Globus pallidus (tissue), 1 donor: ENCODE results near the gene SLC12A5.
A peak's percentile ranks its signal among the peaks of the same experiment; 100 is the strongest.

Source experiments
- DNase-seq: peaks from one replicate; pipeline ENCODE4 v3.0.0-alpha.2; 2015; ENCODE audit warnings: low spot score

The SLC12A5 gene

GRCh38 chr20:46056027-46056833 is 27.2 kb downstream of the SLC12A5 start:
- DNase-seq: no peak

DNA sequence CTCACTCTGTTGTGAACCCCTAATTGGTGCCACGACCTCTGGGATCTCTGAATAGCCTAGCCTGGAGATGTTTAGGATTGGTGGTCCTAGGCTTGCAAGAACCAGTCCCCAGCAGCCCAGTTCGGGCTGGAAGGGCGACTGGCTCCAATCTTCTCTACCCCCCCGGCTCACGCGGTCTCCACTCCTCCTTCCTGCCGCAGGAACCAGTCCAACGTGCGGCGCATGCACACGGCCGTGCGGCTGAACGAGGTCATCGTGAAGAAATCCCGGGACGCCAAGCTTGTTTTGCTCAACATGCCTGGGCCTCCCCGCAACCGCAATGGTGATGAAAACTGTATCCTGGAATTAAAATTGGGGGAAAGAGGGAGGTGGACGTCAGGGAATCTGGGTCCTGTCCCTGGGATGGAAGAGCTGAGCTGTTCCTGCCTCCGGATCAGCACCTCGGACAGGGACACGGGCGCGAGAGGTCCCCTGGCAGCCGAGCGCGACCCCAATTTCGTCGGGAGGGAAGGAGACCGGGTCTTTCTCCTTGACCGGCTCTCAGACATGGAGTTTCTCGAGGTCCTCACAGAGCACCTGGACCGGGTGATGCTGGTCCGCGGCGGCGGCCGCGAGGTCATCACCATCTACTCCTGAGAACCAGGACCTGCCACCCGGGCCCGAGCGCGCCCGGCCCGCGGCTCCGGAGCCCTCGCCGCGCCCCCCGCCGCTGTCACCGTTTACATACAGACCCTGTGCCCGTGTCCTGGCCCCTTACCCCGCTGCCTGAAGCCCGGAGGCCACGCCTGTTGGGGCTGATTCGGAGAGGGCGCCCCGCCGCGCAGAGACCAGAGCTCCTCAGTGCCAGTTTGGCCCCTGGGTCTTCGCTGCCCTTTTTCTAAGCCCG is 28.2 kb downstream of the SLC12A5 start:
- no peak for DNase-seq

DNA sequence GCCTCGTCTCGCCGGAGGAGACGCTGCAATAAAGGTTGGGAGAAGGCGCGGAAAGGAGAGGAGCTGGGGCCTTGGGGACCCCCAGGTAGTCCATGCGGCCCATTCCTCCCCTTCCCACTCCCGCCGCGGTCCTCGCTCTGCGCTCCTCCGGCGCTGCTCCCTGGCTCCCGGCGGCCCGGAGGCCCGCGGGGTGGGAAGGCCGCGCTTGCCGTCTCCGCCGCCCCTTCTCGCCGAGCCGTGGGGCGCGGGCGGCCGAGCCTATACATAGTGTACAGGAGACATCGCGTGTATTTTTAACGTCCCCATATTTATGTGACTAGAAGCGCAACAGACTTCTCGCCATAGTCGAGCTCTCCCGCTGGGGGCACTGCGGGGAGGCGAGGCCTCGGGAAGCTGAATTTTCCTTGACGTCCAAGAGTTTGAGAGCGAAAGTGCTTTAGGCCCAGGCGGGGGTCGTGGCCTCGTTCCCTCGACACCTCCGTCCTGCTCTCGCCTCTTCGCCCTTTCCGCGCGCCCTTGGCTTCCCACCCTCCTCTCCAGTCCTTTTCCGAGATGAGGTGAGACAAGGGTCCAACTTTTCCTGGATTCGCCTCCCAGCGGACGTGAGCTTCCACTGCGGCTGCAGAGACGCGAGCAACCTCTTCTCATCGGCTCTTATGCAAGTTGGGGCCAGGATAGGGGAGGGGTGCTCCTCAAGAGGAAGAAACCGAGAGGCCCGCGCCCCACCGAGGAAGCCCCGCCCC is 29.0 kb downstream of the SLC12A5 start:
- peak; percentile 49 for DNase-seq

- DNase-seq: no peak
Observed at GRCh38 chr20:46058599-46059281, 29.7 kb downstream of the SLC12A5 start.

DNA sequence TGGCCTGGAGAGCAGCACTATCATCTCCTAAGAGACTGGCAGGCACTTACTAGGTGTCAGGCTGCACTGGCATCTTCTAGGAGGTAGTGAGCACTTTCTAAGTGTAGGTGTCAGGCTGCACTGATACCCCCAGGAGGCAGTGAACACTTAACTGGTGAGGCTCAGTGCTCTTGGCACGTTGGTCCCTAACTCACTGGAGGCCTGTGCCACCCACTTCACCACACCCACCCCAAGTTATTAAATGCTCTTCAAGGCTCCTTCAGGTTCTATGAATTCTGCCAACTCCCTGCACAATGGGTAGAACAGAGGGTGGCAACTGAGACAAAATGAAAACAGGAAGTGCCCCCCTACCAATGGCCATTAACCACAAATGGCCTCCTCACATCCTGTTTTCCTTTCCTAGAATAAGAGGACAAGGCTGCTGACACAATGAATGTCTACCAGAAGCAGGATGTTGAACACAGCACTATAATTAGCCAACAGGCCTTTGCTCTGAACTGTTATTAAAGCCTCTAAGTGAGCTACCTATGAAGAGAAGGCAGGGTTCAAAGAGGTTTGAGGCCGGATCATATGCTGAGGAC is 31.4 kb downstream of the SLC12A5 start:
- peak; percentile 58 for DNase-seq

- DNase-seq: no peak
Observed at GRCh38 chr20:46060975-46061374, 32.0 kb downstream of the SLC12A5 start.

GRCh38 chr20:46062151-46062550 is 33.1 kb downstream of the SLC12A5 start:
- DNase-seq: no peak

GRCh38 chr20:46062621-46063020 is 33.6 kb downstream of the SLC12A5 start:
- DNase-seq: no peak

- DNase-seq: no peak
Observed at GRCh38 chr20:46063151-46063550, 34.1 kb downstream of the SLC12A5 start.

- no peak for DNase-seq
Observed at GRCh38 chr20:46063652-46064054, 34.6 kb downstream of the SLC12A5 start.

GRCh38 chr20:46065006-46065405 is 36.0 kb downstream of the SLC12A5 start:
- DNase-seq: no peak

GRCh38 chr20:46065691-46066090 is 36.7 kb downstream of the SLC12A5 start:
- DNase-seq: no peak

DNA sequence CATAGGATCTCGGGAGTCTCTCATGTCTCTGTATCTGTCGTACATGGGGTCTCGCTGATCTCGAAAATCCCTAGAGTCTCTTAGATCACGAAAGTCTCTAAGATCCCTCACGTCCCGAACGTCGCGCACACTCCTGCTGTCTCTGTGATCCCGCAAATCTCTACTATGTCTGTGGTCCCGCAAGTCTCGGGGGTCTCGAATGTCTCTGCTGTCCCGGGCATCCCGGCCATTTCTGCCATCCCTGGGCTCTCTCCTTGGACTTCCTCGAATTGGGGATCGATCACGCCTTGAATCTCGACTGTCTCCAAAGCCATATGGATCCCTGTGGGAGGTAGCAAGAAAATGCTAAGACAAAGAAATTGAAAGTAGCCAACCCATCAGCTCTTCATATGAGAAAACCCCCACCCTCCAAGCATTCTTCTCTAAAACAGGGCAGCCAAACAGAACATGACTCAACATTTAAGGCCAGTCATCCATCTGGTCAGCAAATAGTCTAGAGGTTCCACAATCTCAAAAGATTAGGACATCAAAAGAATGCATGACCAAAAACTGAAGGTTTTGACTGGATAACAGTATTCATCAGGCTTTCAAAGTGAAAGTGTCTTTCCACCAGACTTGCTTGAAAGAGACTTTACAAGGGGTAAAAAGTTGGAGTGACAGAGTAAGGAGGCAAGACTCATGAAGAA is 41.3 kb downstream of the SLC12A5 start:
- no peak for DNase-seq

- no peak for DNase-seq
Observed at GRCh38 chr20:46071573-46071972, 42.6 kb downstream of the SLC12A5 start.

GRCh38 chr20:46073024-46073423 is 44.0 kb downstream of the SLC12A5 start:
- no peak for DNase-seq

GRCh38 chr20:46073443-46073842 is 44.4 kb downstream of the SLC12A5 start:
- no peak for DNase-seq

DNA sequence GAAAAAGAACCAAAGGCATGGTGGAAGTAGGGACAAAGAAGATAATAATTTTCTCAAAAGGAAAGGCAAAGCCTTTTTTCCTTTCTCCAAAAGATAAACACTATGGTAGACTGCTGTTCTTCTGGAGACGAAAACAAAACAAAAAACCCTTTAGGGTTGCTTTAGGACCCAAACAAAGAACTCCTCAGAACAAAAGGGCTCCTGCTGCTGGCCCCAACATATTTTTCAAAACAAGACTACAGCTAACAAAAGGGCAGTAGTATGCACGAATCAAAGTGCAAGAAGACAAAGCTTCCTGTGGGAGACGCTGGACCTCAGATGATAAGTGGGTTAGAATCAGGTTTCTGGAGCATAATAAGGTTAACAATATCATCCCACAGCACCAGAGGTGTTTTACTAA is 45.0 kb downstream of the SLC12A5 start:
- DNase-seq: peak; percentile 57

DNA sequence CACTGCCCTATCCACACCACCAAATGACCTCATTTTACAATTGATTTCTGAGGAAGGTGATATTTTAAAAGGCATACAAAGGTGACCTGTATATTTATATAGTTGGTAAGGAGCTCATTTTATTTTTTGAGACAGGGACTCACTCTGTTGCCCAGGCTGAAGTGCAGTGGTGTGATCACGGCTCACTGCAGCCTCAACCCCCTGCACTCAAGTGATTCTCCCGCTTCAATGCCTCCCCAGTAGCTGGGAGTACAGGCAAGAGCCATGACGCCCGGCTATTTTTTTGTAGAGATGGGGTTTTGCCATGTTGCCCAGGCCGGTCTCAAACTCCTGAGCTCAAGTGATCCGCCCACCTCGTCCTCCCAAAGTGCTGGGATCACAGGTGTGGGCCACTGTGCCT is 47.8 kb downstream of the SLC12A5 start:
- no peak for DNase-seq

- DNase-seq: no peak
Observed at GRCh38 chr20:46077642-46078305, 48.8 kb downstream of the SLC12A5 start.

- DNase-seq: no peak
Observed at GRCh38 chr20:46078954-46079353, 49.9 kb downstream of the SLC12A5 start.
